Liver (tissue), 9 donors: Measurements from ENCODE around the gene TMEM44. TPM values are rescaled to one million over a fixed set of nuclear protein-coding genes. Genes with fewer than 3 reads are reported as not detected.

ENCODE experiments used
- DNase-seq: peaks from one replicate; pipeline ENCODE4 v3.0.0-alpha.2; 2017; ENCODE audit warnings: low spot score
- H3K27ac ChIP-seq, 2 donors: one replicate each; pipeline ENCODE4 v1.7.0; 2013; ENCODE audit warnings: inconsistent platforms in 2 of 2, low read length in 2 of 2, control low read depth in 1 of 2, low read depth in 1 of 2, mild to moderate bottlenecking in 1 of 2
- H3K27me3 ChIP-seq, 4 donors: one replicate each; pipeline versions ENCODE4 v1.6.1 to v1.7.0; 2013; ENCODE audit warnings: low read length in 3 of 4, inconsistent platforms in 1 of 4, mild to moderate bottlenecking in 1 of 4, moderate library complexity in 1 of 4; ENCODE audit not compliant: control insufficient read depth in 4 of 4, insufficient read depth in 4 of 4
- H3K36me3 ChIP-seq, 4 donors: one replicate each; pipeline versions ENCODE4 v1.6.1 to v1.7.0; 2013; ENCODE audit warnings: low read length in 3 of 4, mild to moderate bottlenecking in 3 of 4, low read depth in 1 of 4, moderate library complexity in 1 of 4; ENCODE audit not compliant: control insufficient read depth in 4 of 4, insufficient read depth in 3 of 4
- H3K4me1 ChIP-seq, 4 donors: one replicate each; pipeline versions ENCODE4 v1.6.1 to v1.7.0; 2013; ENCODE audit warnings: low read length in 3 of 4, mild to moderate bottlenecking in 3 of 4, moderate library complexity in 1 of 4; ENCODE audit not compliant: control insufficient read depth in 4 of 4, insufficient read depth in 4 of 4
- H3K4me3 ChIP-seq, 3 donors: one replicate each; pipeline versions ENCODE4 v1.6.1 to v1.7.0; 2013; ENCODE audit warnings: low read length in 3 of 3, control low read depth in 1 of 3, low read depth in 1 of 3, mild to moderate bottlenecking in 1 of 3
- H3K9ac ChIP-seq, 2 donors: one replicate each; pipeline ENCODE4 v1.7.0; 2013; ENCODE audit warnings: low read length in 2 of 2, mild to moderate bottlenecking in 2 of 2, moderate library complexity in 2 of 2, control low read depth in 1 of 2, low read depth in 1 of 2
- H3K9me3 ChIP-seq, 4 donors: one replicate each; pipeline versions ENCODE4 v1.6.1 to v1.7.0; 2013; ENCODE audit warnings: low read length in 3 of 4; ENCODE audit not compliant: control insufficient read depth in 4 of 4
- ATF3 ChIP-seq: IDR thresholded peaks from 2 replicates; pipeline ENCODE4 v1.6.1; 2016; ENCODE audit warnings: antibody characterized with exemption
- CTCF ChIP-seq: fragments of 150-350 bp; IDR thresholded peaks from 2 replicates; pipeline ENCODE4 v1.5.1; 2017; ENCODE audit warnings: improper control_type of control experiment, low read depth, low read length; ENCODE audit not compliant: missing input control
- EGR1 ChIP-seq, 2 donors: IDR thresholded peaks; 2 replicates each; pipeline ENCODE4 v1.6.1; 2016 to 2018; ENCODE audit warnings: antibody characterized with exemption in 2 of 2, low read depth in 2 of 2
- FOXA2 ChIP-seq: IDR thresholded peaks from 2 replicates; pipeline ENCODE4 v1.6.1; 2016; ENCODE audit warnings: antibody characterized with exemption
- GABPA ChIP-seq, 2 donors: IDR thresholded peaks in 1 of 2; conservative IDR thresholded peaks in 1 of 2; 2 replicates each; pipeline ENCODE4 v1.6.1; 2016; ENCODE audit warnings: antibody characterized with exemption in 2 of 2, mild to moderate bottlenecking in 1 of 2, moderate library complexity in 1 of 2
- HNF4A ChIP-seq, 2 donors: conservative IDR thresholded peaks; 2 replicates each; pipeline ENCODE4 v1.6.1; 2016; ENCODE audit warnings: antibody characterized with exemption in 2 of 2, mild to moderate bottlenecking in 2 of 2
- HNF4G ChIP-seq: IDR thresholded peaks from 2 replicates; pipeline ENCODE4 v1.6.1; 2016; ENCODE audit warnings: antibody characterized with exemption
- JUND ChIP-seq, 2 donors: IDR thresholded peaks; 2 replicates each; pipeline ENCODE4 v1.6.1; 2016; ENCODE audit warnings: antibody characterized with exemption in 2 of 2
- NR2F2 ChIP-seq: IDR thresholded peaks from 2 replicates; pipeline ENCODE4 v1.6.1; 2016; ENCODE audit warnings: antibody characterized with exemption
- RAD21 ChIP-seq, 2 donors: IDR thresholded peaks; 2 replicates each; pipeline ENCODE4 v1.6.1; 2016; ENCODE audit warnings: antibody characterized with exemption in 2 of 2, mild to moderate bottlenecking in 2 of 2
- REST ChIP-seq: IDR thresholded peaks from 2 replicates; pipeline ENCODE4 v1.6.1; 2016; ENCODE audit warnings: antibody characterized with exemption, mild to moderate bottlenecking
- RXRA ChIP-seq, 2 donors: IDR thresholded peaks; 2 replicates each; pipeline ENCODE4 v1.6.1; 2017 to 2018; ENCODE audit warnings: antibody characterized with exemption in 2 of 2, mild to moderate bottlenecking in 1 of 2
- TAF1 ChIP-seq: conservative IDR thresholded peaks from 2 replicates; pipeline ENCODE4 v1.6.1; 2016; ENCODE audit warnings: antibody characterized with exemption, mild to moderate bottlenecking
- YY1 ChIP-seq: IDR thresholded peaks from 2 replicates; pipeline ENCODE4 v1.6.1; 2016; ENCODE audit warnings: antibody characterized with exemption, mild to moderate bottlenecking
- ZBTB33 ChIP-seq: IDR thresholded peaks from 2 replicates; pipeline ENCODE4 v1.6.1; 2016; ENCODE audit warnings: antibody characterized with exemption
- WGBS: extraction: QIAGEN DNeasy Blood & Tissue Kit; methylation state at CpG from one replicate; pipeline ENCODE4 v1.1.7; 2013; 5-methylcytosine and 5-hydroxymethylcytosine counted together
- polyA plus RNA-seq, 2 donors: library from polyadenylated mRNA; stranded (reverse) in 1 of 2; unstranded in 1 of 2; fragments of 200-250 nt in 1 of 2; fragments of >200 nt in 1 of 2; fragmentation: Nextera tagmentation in 1 of 2; extraction: Ambion mirVana in 1 of 2; gene quantifications; one replicate each; pipeline versions ENCODE4 v1.2.1 to v1.2.3, GENCODE V29; 2013 to 2015
- total RNA-seq, 2 donors: library from RNA; depleted of rRNA; stranded (reverse); fragments of >200 nt; gene quantifications; one replicate each; pipeline ENCODE4 v1.2.3, GENCODE V29; 2014
- donor health status: healthy.
- donor health status: healthy.
- donor health status: healthy.
- donor health status: healthy.
- donor health status: healthy.

The TMEM44 gene
- total and polyA plus RNA-seq, 4 donors, result 1.8 to 5.0 (median 3.2) TPM

GRCh38 chr3:194572944-194573491 lies 60.2 kb downstream of the TMEM44 start:
- WGBS, result 95% methylated on average over 16 of the region's 16 CpGs
- H3K36me3 ChIP-seq, result no peaks in the 10 kb centered on the region
- H3K27ac ChIP-seq, result no peak overlapping the region
- TF ChIP-seq HNF4A (conservative IDR thresholded peaks at IDR 0.05), result no peak
- no peak for TF ChIP-seq ATF3
- TF ChIP-seq RAD21 (IDR thresholded peaks at IDR 0.05), result no peak
- DNase-seq, result no peak
- H3K9ac ChIP-seq, result no peak overlapping the region
- H3K9me3 ChIP-seq, result no peaks in the 10 kb centered on the region
- H3K27me3 ChIP-seq, result no peaks in the 10 kb centered on the region
- no peak overlapping the region for H3K4me3 ChIP-seq
- H3K4me1 ChIP-seq, result peaks cover 5 to 15% (median 13%) of the 10 kb centered on the region in 4 donors

GRCh38 chr3:194572143-194572789 lies 61.0 kb downstream of the TMEM44 start:
- Histone ChIP-seq H3K36me3 (no peaks in the 10 kb centered on the region), H3K27me3 (no peaks in the 10 kb centered on the region), H3K9ac (no peak overlapping the region), H3K27ac (no peak overlapping the region), H3K9me3 (no peaks in the 10 kb centered on the region), H3K4me3 (no peak overlapping the region), H3K4me1 (peaks cover 5 to 15% (median 13%) of the 10 kb centered on the region in 4 donors)
- 64% methylated on average over 18 of the region's 18 CpGs for whole genome bisulfite sequencing
- TF ChIP-seq NR2F2 (peak; percentile 28), ATF3 (no peak)
- DNase-seq, result peak; percentile 47

- Histone ChIP-seq H3K36me3 (no peaks in the 10 kb centered on the region), H3K4me3 (no peak overlapping the region), H3K9me3 (no peaks in the 10 kb centered on the region), H3K9ac (no peak overlapping the region), H3K27me3 (no peaks in the 10 kb centered on the region), H3K4me1 (peaks cover 5 to 15% (median 13%) of the 10 kb centered on the region in 4 donors), H3K27ac (no peak overlapping the region)
- 77% methylated on average over 16 of the region's 16 CpGs for WGBS
- no peak for DNase-seq
- no peak for TF ChIP-seq REST
- no peak for TF ChIP-seq EGR1 (IDR thresholded peaks at IDR 0.05; ENCODE audit: low read depth in 2 of 2)
- TF ChIP-seq CTCF, result no peak
- TF ChIP-seq ATF3, result no peak
- no peak for TF ChIP-seq TAF1
- TF ChIP-seq YY1, result no peak
- TF ChIP-seq GABPA (IDR thresholded peaks at IDR 0.05 in 1 of 2, conservative IDR thresholded peaks at IDR 0.05 in 1 of 2), result no peak
- TF ChIP-seq JUND (IDR thresholded peaks at IDR 0.05), result no peak
- no peak for TF ChIP-seq RAD21 (IDR thresholded peaks at IDR 0.05)
- no peak for TF ChIP-seq RXRA (IDR thresholded peaks at IDR 0.05)
- no peak for TF ChIP-seq HNF4G
- no peak for TF ChIP-seq ZBTB33
- no peak for TF ChIP-seq FOXA2
- TF ChIP-seq NR2F2, result no peak
These were observed 61.6 kb downstream of the TMEM44 start for GRCh38 chr3:194571491-194572142.
